ENCODE data around the gene GKN1.
A peak's percentile ranks its signal among the peaks of the same experiment; 100 is the strongest.
"Not testable (repeated sequence)": the region's sequence is repeated elsewhere in the genome, so short reads cannot be mapped to it uniquely, and the experiment has no call there.

GKN1 gene

GRCh38 chr2:68974251-68974650 is at the start of gene GKN1:
Gene GKN1, plus strand, starts transcription at chr2:68974636. Its CDS starts 42 bp downstream, at chr2:68974678.
- DNase-seq: no peak

GRCh38 chr2:68925295-68925896 is 49.0 kb upstream of the GKN1 start:
- DNase-seq: peak; percentile 28

GRCh38 chr2:68926796-68927195 is 47.6 kb upstream of the GKN1 start:
- no peak for DNase-seq

- DNase-seq: no peak
Observed at GRCh38 chr2:68931149-68931711, 43.2 kb upstream of the GKN1 start.

GRCh38 chr2:68931799-68932198 is 42.6 kb upstream of the GKN1 start:
- DNase-seq: no peak

GRCh38 chr2:68932402-68932801 is 42.0 kb upstream of the GKN1 start:
- no peak for DNase-seq

- no peak for DNase-seq
Observed at GRCh38 chr2:68934021-68934420, 40.4 kb upstream of the GKN1 start.

GRCh38 chr2:68935471-68935870 is 39.0 kb upstream of the GKN1 start:
- DNase-seq: no peak

- DNase-seq: no peak
Observed at GRCh38 chr2:68936427-68936826, 38.0 kb upstream of the GKN1 start.

GRCh38 chr2:68936889-68937288 is 37.5 kb upstream of the GKN1 start:
- DNase-seq: no peak

- DNase-seq: no peak
Observed at GRCh38 chr2:68937346-68938055, 36.9 kb upstream of the GKN1 start.

GRCh38 chr2:68938938-68939337 is 35.5 kb upstream of the GKN1 start:
- DNase-seq: no peak

- DNase-seq: no peak
Observed at GRCh38 chr2:68939962-68940361, 34.5 kb upstream of the GKN1 start.

GRCh38 chr2:68940369-68940768 is 34.1 kb upstream of the GKN1 start:
- DNase-seq: no peak

GRCh38 chr2:68942827-68943226 is 31.6 kb upstream of the GKN1 start:
- DNase-seq: no peak

- peak; percentile 30 for DNase-seq
Observed at GRCh38 chr2:68943581-68944568, 30.6 kb upstream of the GKN1 start.

GRCh38 chr2:68946117-68946516 is 28.3 kb upstream of the GKN1 start:
- no peak for DNase-seq

- DNase-seq: no peak
Observed at GRCh38 chr2:68948710-68949109, 25.7 kb upstream of the GKN1 start.

- no peak for DNase-seq
Observed at GRCh38 chr2:68951899-68952298, 22.5 kb upstream of the GKN1 start.

GRCh38 chr2:68952887-68953521 is 21.4 kb upstream of the GKN1 start, which contains the start of gene GKN2:
Gene GKN2, minus strand, starts transcription at chr2:68952893. Its CDS starts 32 bp downstream, at chr2:68952861.
- no peak for DNase-seq

GRCh38 chr2:68955432-68955831 is 19.0 kb upstream of the GKN1 start:
- not testable (repeated sequence) for DNase-seq

- DNase-seq: no peak
Observed at GRCh38 chr2:68959001-68959400, 15.4 kb upstream of the GKN1 start.

GRCh38 chr2:68961380-68961779 is 13.1 kb upstream of the GKN1 start:
- DNase-seq: no peak

All from stimulated activated CD4-positive, alpha-beta T cell treated with anti-CD3 and anti-CD28 coated beads, Interleukin-4, amount 100 ng/mL, for 1 hour (primary cell).